SK-N-SH treated with all-trans-retinoic acid at 6 μM for 48 hours (cell line): ENCODE measurements around the gene PRKG1.

Experiments used
- GLIS3 ChIP-seq: fragments of 250-450 bp; sonication (Bioruptor Pico); IDR thresholded peaks from 2 replicates; pipeline ENCODE4 v1.5.0; 2020; ENCODE audit warnings: mild to moderate bottlenecking, moderate library complexity
- OSR1 ChIP-seq: fragments of 250-450 bp; sonication (Bioruptor Pico); IDR thresholded peaks from 2 replicates; pipeline ENCODE4 v1.8.0; 2022; ENCODE audit warnings: moderate library complexity, mild to moderate bottlenecking, inconsistent platforms
- PPARA ChIP-seq: fragments of 250-450 bp; sonication (Bioruptor Pico); IDR thresholded peaks from 2 replicates; pipeline ENCODE4 v1.5.0; 2020; ENCODE audit warnings: mild to moderate bottlenecking, borderline replicate concordance
- RARB ChIP-seq: fragments of 250-450 bp; sonication (Bioruptor Pico); IDR thresholded peaks from 2 replicates; pipeline ENCODE4 v1.8.0; 2021; ENCODE audit warnings: mild to moderate bottlenecking, moderate library complexity
- TCF4 ChIP-seq: fragments of 250-450 bp; sonication (Bioruptor Pico); IDR thresholded peaks from 2 replicates; pipeline ENCODE4 v1.8.0; 2021; ENCODE audit warnings: mild to moderate bottlenecking, moderate library complexity, borderline replicate concordance
- ZC3H10 ChIP-seq: fragments of 250-450 bp; sonication (Bioruptor Pico); IDR thresholded peaks from 2 replicates; pipeline ENCODE4 v1.5.1; 2021; ENCODE audit warnings: mild to moderate bottlenecking, moderate library complexity
- ZFP3 ChIP-seq: fragments of 250-450 bp; sonication (Bioruptor Pico); IDR thresholded peaks from 2 replicates; pipeline ENCODE4 v1.5.0; 2020; ENCODE audit warnings: mild to moderate bottlenecking, moderate library complexity
- ZFP30 ChIP-seq: fragments of 450-650 bp; formaldehyde crosslinking; IDR thresholded peaks from 2 replicates; pipeline ENCODE4 v1.5.0; 2022; ENCODE audit warnings: mild to moderate bottlenecking, moderate library complexity
- ZNF8 ChIP-seq: fragments of 450-650 bp; formaldehyde crosslinking; IDR thresholded peaks from 2 replicates; pipeline ENCODE4 v1.5.0; 2020; ENCODE audit warnings: mild to moderate bottlenecking, moderate library complexity
- TF ChIP-seq, protein P1 (sequence below): fragments of 250-450 bp; sonication (Bioruptor Pico); IDR thresholded peaks from 2 replicates; pipeline ENCODE4 v1.8.0; 2020; ENCODE audit warnings: mild to moderate bottlenecking, moderate library complexity, borderline replicate concordance
- TF ChIP-seq, protein P2 (sequence below): fragments of 250-450 bp; sonication (Bioruptor Pico); IDR thresholded peaks from 2 replicates; pipeline ENCODE4 v1.5.1; 2021; ENCODE audit warnings: mild to moderate bottlenecking, moderate library complexity
- TF ChIP-seq, protein P3 (sequence below): fragments of 250-450 bp; sonication (Bioruptor Pico); IDR thresholded peaks from 2 replicates; pipeline ENCODE4 v1.5.1; 2020; ENCODE audit warnings: low read depth, mild to moderate bottlenecking, moderate library complexity

DNA sequence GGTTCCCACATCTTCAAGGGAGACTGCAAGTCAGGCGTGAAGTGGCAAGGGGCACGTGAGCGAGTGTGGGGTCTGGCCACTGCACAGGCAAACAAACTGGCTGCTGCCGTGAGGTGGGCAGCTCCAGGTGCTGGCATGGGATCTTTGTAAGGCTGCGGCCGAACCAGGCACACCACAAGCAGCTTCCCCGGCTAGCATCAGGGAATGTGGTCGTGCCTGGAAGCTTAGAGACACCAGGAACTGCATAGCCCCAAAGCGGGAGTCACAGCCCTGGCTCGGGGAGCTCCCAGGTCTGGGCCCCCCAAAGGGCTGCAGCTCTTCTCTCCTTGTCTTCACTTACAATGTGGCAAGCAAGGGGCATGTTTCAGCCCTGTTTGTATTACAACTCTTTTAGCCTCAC, 988.9 kb downstream of the PRKG1 start:
- TF ChIP-seq TCF4 (CRISPR knock-in tag), result no peak
- TF ChIP-seq, protein P1, sequence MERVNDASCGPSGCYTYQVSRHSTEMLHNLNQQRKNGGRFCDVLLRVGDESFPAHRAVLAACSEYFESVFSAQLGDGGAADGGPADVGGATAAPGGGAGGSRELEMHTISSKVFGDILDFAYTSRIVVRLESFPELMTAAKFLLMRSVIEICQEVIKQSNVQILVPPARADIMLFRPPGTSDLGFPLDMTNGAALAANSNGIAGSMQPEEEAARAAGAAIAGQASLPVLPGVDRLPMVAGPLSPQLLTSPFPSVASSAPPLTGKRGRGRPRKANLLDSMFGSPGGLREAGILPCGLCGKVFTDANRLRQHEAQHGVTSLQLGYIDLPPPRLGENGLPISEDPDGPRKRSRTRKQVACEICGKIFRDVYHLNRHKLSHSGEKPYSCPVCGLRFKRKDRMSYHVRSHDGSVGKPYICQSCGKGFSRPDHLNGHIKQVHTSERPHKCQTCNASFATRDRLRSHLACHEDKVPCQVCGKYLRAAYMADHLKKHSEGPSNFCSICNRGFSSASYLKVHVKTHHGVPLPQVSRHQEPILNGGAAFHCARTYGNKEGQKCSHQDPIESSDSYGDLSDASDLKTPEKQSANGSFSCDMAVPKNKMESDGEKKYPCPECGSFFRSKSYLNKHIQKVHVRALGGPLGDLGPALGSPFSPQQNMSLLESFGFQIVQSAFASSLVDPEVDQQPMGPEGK (CRISPR knock-in tag), result no peak
- no peak for TF ChIP-seq ZC3H10 (CRISPR knock-in tag)
- TF ChIP-seq RARB, result no peak
- no peak for TF ChIP-seq GLIS3 (CRISPR knock-in tag)
- no peak for TF ChIP-seq ZFP30 (CRISPR knock-in tag)
- no peak for TF ChIP-seq PPARA (CRISPR knock-in tag)
- TF ChIP-seq OSR1 (CRISPR knock-in tag), result no peak
- TF ChIP-seq ZNF8 (CRISPR knock-in tag), result no peak
- TF ChIP-seq, protein P2, sequence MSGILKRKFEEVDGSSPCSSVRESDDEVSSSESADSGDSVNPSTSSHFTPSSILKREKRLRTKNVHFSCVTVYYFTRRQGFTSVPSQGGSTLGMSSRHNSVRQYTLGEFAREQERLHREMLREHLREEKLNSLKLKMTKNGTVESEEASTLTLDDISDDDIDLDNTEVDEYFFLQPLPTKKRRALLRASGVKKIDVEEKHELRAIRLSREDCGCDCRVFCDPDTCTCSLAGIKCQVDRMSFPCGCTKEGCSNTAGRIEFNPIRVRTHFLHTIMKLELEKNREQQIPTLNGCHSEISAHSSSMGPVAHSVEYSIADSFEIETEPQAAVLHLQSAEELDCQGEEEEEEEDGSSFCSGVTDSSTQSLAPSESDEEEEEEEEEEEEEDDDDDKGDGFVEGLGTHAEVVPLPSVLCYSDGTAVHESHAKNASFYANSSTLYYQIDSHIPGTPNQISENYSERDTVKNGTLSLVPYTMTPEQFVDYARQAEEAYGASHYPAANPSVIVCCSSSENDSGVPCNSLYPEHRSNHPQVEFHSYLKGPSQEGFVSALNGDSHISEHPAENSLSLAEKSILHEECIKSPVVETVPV (CRISPR knock-in tag), result no peak
- no peak for TF ChIP-seq ZFP3 (CRISPR knock-in tag)
- TF ChIP-seq, protein P3, sequence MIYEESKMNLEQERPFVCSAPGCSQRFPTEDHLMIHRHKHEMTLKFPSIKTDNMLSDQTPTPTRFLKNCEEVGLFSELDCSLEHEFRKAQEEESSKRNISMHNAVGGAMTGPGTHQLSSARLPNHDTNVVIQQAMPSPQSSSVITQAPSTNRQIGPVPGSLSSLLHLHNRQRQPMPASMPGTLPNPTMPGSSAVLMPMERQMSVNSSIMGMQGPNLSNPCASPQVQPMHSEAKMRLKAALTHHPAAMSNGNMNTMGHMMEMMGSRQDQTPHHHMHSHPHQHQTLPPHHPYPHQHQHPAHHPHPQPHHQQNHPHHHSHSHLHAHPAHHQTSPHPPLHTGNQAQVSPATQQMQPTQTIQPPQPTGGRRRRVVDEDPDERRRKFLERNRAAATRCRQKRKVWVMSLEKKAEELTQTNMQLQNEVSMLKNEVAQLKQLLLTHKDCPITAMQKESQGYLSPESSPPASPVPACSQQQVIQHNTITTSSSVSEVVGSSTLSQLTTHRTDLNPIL (CRISPR knock-in tag), result no peak
